ENCODE measurements around the gene PIK3AP1.

- TF ChIP-seq CTCF (IDR thresholded peaks at IDR 0.05; ENCODE audit: low read length) (no peak), EZH2phosphoT487 (IDR thresholded peaks at IDR 0.05; ENCODE audit: low read length) (no peak)
These were observed 10.8 kb downstream of the PIK3AP1 start for GRCh38 chr10:96709525-96709924.
